Kidney epithelial cell (primary cell): ENCODE data around the gene CSNK2A2. TPM values are rescaled to one million over a fixed set of nuclear protein-coding genes. Genes with fewer than 3 reads are reported as not detected.

Source experiments
- DNase-seq: peaks from one replicate; pipeline ENCODE4 v3.0.0-alpha.2; 2010; ENCODE audit warnings: low read depth
- H3K27me3 ChIP-seq: 2 replicates; pipeline ENCODE4 v1.6.0; 2011; ENCODE audit warnings: low read length; ENCODE audit not compliant: control insufficient read depth, insufficient read depth
- H3K36me3 ChIP-seq: 2 replicates; pipeline ENCODE4 v1.5.1; 2011; ENCODE audit warnings: low read length; ENCODE audit not compliant: control insufficient read depth, insufficient read depth
- H3K4me3 ChIP-seq: 2 replicates; pipeline ENCODE4 v1.5.1; 2011; ENCODE audit warnings: low read depth, mild to moderate bottlenecking, control low read depth, low read length
- CTCF ChIP-seq: IDR thresholded peaks from 2 replicates; pipeline ENCODE4 v1.5.1; 2011; ENCODE audit warnings: mild to moderate bottlenecking, moderate library complexity, low read length, control low read depth, inconsistent platforms; ENCODE audit not compliant: insufficient read depth, poor library complexity, severe bottlenecking
- total RNA-seq: library from RNA; depleted of rRNA; stranded (reverse); fragments of >200 nt; gene quantifications from 2 replicates; pipeline ENCODE4 v1.2.3, GENCODE V29; 2015

CSNK2A2 gene
- total RNA-seq, 1 donor from 2014 or later = 54.8 TPM

- DNase-seq = no peak
- Histone ChIP-seq H3K27me3 (no peaks in the 10 kb centered on the region), H3K4me3 (no peak overlapping the region), H3K36me3 (peaks cover 2% of the 10 kb centered on the region)
- no peak for TF ChIP-seq CTCF
Measured at GRCh38 chr16:58186176-58186944, 11.5 kb downstream of the CSNK2A2 start.

- Histone ChIP-seq H3K27me3 (no peaks in the 10 kb centered on the region), H3K4me3 (no peak overlapping the region), H3K36me3 (peaks cover 3% of the 10 kb centered on the region)
- DNase-seq = no peak
- no peak for TF ChIP-seq CTCF
Measured at GRCh38 chr16:58177353-58177710, 20.6 kb downstream of the CSNK2A2 start.

GRCh38 chr16:58176608-58177352 lies 21.1 kb downstream of the CSNK2A2 start:
- H3K27me3 ChIP-seq = no peaks in the 10 kb centered on the region
- H3K4me3 ChIP-seq = no peak overlapping the region
- no peak for DNase-seq
- no peak for TF ChIP-seq CTCF
- H3K36me3 ChIP-seq = peaks cover 3% of the 10 kb centered on the region

GRCh38 chr16:58170223-58170622 lies 27.7 kb downstream of the CSNK2A2 start:
- no peaks in the 10 kb centered on the region for H3K27me3 ChIP-seq
- no peaks in the 10 kb centered on the region for H3K36me3 ChIP-seq
- no peak for TF ChIP-seq CTCF
- DNase-seq = no peak
- H3K4me3 ChIP-seq = no peak overlapping the region

GRCh38 chr16:58160855-58161254 lies 37.1 kb downstream of the CSNK2A2 start:
- Histone ChIP-seq H3K27me3 (no peaks in the 10 kb centered on the region), H3K4me3 (no peak overlapping the region), H3K36me3 (no peaks in the 10 kb centered on the region)
- TF ChIP-seq CTCF = no peak
- no peak for DNase-seq
